ENCODE measurements around the gene E2F1. TPM values are rescaled to one million over a fixed set of nuclear protein-coding genes. Genes with fewer than 3 reads are reported as not detected.

The E2F1 gene
- total and polyA plus RNA-seq, 2 donors (not counting 1 experiment from before 2014, with no cell fraction given): 2.4 to 2.7 TPM

DNA sequence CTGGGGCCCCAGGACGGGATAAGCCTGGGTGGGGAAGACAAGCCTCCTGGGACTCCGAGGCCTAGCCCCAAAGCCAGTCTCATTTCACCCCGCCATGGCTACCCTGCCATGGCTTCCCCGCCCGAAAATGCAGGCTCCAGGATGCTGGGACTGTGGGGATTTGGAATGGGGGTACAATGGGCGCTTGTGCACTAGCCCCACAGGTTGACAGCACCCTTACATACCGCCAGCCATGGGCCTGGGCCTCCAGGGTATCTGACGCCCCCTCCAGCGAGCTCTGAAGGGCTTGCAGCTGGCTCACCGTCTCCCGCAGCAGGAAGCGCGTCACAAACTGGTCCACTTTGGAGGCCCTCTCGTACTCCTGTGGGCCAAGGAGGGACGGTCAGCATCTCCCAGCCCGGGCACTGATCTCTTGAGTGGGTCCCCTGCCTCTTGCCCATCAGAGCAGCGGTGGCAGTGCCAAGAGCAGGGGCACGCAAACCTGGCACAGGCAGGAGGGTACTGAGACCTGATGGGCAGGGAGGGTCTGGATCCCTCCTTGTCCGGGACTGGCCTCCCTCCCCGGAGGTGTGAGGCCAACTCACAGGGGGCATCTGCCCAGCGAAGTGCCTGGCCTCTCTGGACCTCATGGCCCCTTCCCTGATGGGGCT lies 26.0 kb downstream of the E2F1 start:
- Histone ChIP-seq H3K79me2 (ENCODE audit: control insufficient read depth, insufficient read depth, low read length) (peaks cover 6% of the 10 kb centered on the region), H3K9me3 (ENCODE audit: control extremely low read depth in 1 of 3, control insufficient read depth in 2 of 3, insufficient read depth in 1 of 3, low read length in 2 of 3) (no peaks in the 10 kb centered on the region), H3K4me1 (ENCODE audit: control insufficient read depth in 2 of 2, insufficient read depth in 2 of 2, low read length in 2 of 2) (peaks cover 11 to 18% of the 10 kb centered on the region in 2 donors), H3K4me3 (ENCODE audit: control extremely low read depth in 1 of 5, extremely low read depth in 1 of 5, insufficient read depth in 1 of 5, low read depth in 2 of 5, low read length in 4 of 5) (no peak overlapping the region), H3K4me2 (replicated peaks; ENCODE audit: low read depth, low read length, poor library complexity, severe bottlenecking) (no peak overlapping the region), H3K27ac (ENCODE audit: low read length in 2 of 2) (no peak overlapping the region), H3K36me3 (replicated peaks in 1 of 2; ENCODE audit: control extremely low read depth in 1 of 2, control insufficient read depth in 1 of 2, extremely low read depth in 1 of 2, insufficient read depth in 2 of 2, low read length in 1 of 2) (no peaks in the 10 kb centered on the region), H3K9ac (ENCODE audit: low read length) (no peak overlapping the region), H3K27me3 (replicated peaks in 1 of 4; ENCODE audit: control extremely low read depth in 1 of 4, control insufficient read depth in 3 of 4, insufficient read depth in 4 of 4, low read length in 3 of 4) (no peaks in the 10 kb centered on the region), H2AFZ (ENCODE audit: insufficient read depth, low read depth, low read length, poor library complexity, severe bottlenecking) (no peak overlapping the region), H4K20me1 (ENCODE audit: control insufficient read depth, insufficient read depth, low read length, poor library complexity, severe bottlenecking) (no peaks in the 10 kb centered on the region)
- no peak overlapping the region for H3K27ac Mint-ChIP-seq
- no peak overlapping the region for H3K4me3 Mint-ChIP-seq
- WGBS (ENCODE audit: insufficient coverage): 98% methylated on average over 18 of the region's 21 CpGs
- ChIA-PET POLR2A (no interaction called here), CTCF (no interaction called here)
- intact Hi-C loops (cut with micrococcal nuclease): loop anchor here (5.0 kb wide), 1 partner anchor 452 kb away; the partner anchor contains the start of gene EIF2S2
- no peaks in the 10 kb centered on the region for H3K9me3 Mint-ChIP-seq (ENCODE audit: insufficient read depth)
- no peak for DNase-seq
- TF ChIP-seq CTCF (IDR thresholded peaks at IDR 0.05): no peak
- no peak for TF ChIP-seq EZH2 (IDR thresholded peaks at IDR 0.05; ENCODE audit: borderline replicate concordance, insufficient read depth, low read depth, low read length, poor library complexity, severe bottlenecking)
- peaks cover 14% of the 10 kb centered on the region for H3K4me1 Mint-ChIP-seq
- ATAC-seq (ENCODE audit: low read depth): no peak
- no peaks in the 10 kb centered on the region for H3K27me3 Mint-ChIP-seq

GRCh38 chr20:33659341-33660034 lies 26.7 kb downstream of the E2F1 start:
- Histone ChIP-seq H3K27ac (ENCODE audit: low read length in 2 of 2) (no peak overlapping the region), H3K9ac (ENCODE audit: low read length) (no peak overlapping the region), H4K20me1 (ENCODE audit: control insufficient read depth, insufficient read depth, low read length, poor library complexity, severe bottlenecking) (no peaks in the 10 kb centered on the region), H3K4me1 (ENCODE audit: control insufficient read depth in 2 of 2, insufficient read depth in 2 of 2, low read length in 2 of 2) (peaks cover 11 to 16% of the 10 kb centered on the region in 2 donors), H3K27me3 (replicated peaks in 1 of 4; ENCODE audit: control extremely low read depth in 1 of 4, control insufficient read depth in 3 of 4, insufficient read depth in 4 of 4, low read length in 3 of 4) (no peaks in the 10 kb centered on the region), H3K9me3 (ENCODE audit: control extremely low read depth in 1 of 3, control insufficient read depth in 2 of 3, insufficient read depth in 1 of 3, low read length in 2 of 3) (no peaks in the 10 kb centered on the region), H3K36me3 (replicated peaks in 1 of 2; ENCODE audit: control extremely low read depth in 1 of 2, control insufficient read depth in 1 of 2, extremely low read depth in 1 of 2, insufficient read depth in 2 of 2, low read length in 1 of 2) (no peaks in the 10 kb centered on the region), H3K4me3 (ENCODE audit: control extremely low read depth in 1 of 5, extremely low read depth in 1 of 5, insufficient read depth in 1 of 5, low read depth in 2 of 5, low read length in 4 of 5) (no peak overlapping the region), H3K4me2 (replicated peaks; ENCODE audit: low read depth, low read length, poor library complexity, severe bottlenecking) (no peak overlapping the region), H2AFZ (ENCODE audit: insufficient read depth, low read depth, low read length, poor library complexity, severe bottlenecking) (no peak overlapping the region), H3K79me2 (ENCODE audit: control insufficient read depth, insufficient read depth, low read length) (peaks cover 6% of the 10 kb centered on the region)
- no peak for ATAC-seq (ENCODE audit: low read depth)
- 96% methylated on average over 32 of the region's 32 CpGs for WGBS (ENCODE audit: insufficient coverage)
- ChIA-PET POLR2A (no interaction called here), CTCF (interaction anchor here (0.6 to 1.0 kb wide), 2 partner anchors 8 to 155 kb away, joined by 3 read pairs; no protein-coding TSS in a partner anchor)
- intact Hi-C loops (cut with micrococcal nuclease): loop anchor here (5.0 kb wide), 1 partner anchor 453 kb away; the partner anchor contains the start of gene EIF2S2
- DNase-seq: no peak
- Mint-ChIP-seq H3K4me3 (no peak overlapping the region), H3K27me3 (no peaks in the 10 kb centered on the region), H3K9me3 (ENCODE audit: insufficient read depth) (no peaks in the 10 kb centered on the region), H3K4me1 (peaks cover 9% of the 10 kb centered on the region), H3K27ac (no peak overlapping the region)
- TF ChIP-seq CTCF (IDR thresholded peaks at IDR 0.05) (no peak), EZH2 (IDR thresholded peaks at IDR 0.05; ENCODE audit: borderline replicate concordance, insufficient read depth, low read depth, low read length, poor library complexity, severe bottlenecking) (no peak)

Measured in B cell (primary cell).